GM19238 (cell line): ENCODE measurements around the gene VASN.
"Not testable (repeated sequence)": the region's sequence is repeated elsewhere in the genome, so short reads cannot be mapped to it uniquely, and the experiment has no call there.

Source experiments
- DNase-seq: peaks from one replicate; pipeline ENCODE4 v3.0.0; 2011; ENCODE audit warnings: low spot score; ENCODE audit not compliant: insufficient read length

The VASN gene

DNA sequence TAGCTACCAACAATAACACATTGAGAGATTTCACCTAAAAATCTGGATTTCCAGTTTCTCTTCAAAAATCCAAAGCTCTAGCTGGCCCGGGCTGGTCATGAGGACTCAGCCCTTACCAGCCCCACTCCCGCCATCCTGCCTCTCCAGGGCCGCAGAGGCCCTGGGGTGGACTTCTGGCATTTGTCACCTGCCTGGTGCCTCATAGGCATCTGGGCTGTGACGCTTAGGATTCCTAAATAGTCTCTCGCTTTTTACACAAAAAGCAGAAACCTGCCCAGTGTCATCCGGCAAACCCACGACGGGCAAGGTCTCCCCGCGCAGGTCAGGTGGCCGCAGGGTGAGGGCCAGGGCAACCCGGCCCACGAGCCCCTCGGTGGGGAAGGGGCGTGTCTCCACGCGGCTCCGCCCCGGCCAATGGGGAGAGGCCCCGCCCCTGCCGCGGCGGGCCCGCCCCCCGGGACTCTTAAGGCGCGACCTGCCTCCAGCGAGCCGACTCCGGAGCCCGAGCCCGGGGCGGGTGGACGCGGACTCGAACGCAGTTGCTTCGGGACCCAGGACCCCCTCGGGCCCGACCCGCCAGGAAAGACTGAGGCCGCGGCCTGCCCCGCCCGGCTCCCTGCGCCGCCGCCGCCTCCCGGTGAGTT, at the start of gene VASN:
VASN (plus strand) TSS at position 492 of the 644 bp plus-strand sequence. CDS start 9,030 bp downstream, outside the sequence.
- DNase-seq, result peak; percentile 90

DNA sequence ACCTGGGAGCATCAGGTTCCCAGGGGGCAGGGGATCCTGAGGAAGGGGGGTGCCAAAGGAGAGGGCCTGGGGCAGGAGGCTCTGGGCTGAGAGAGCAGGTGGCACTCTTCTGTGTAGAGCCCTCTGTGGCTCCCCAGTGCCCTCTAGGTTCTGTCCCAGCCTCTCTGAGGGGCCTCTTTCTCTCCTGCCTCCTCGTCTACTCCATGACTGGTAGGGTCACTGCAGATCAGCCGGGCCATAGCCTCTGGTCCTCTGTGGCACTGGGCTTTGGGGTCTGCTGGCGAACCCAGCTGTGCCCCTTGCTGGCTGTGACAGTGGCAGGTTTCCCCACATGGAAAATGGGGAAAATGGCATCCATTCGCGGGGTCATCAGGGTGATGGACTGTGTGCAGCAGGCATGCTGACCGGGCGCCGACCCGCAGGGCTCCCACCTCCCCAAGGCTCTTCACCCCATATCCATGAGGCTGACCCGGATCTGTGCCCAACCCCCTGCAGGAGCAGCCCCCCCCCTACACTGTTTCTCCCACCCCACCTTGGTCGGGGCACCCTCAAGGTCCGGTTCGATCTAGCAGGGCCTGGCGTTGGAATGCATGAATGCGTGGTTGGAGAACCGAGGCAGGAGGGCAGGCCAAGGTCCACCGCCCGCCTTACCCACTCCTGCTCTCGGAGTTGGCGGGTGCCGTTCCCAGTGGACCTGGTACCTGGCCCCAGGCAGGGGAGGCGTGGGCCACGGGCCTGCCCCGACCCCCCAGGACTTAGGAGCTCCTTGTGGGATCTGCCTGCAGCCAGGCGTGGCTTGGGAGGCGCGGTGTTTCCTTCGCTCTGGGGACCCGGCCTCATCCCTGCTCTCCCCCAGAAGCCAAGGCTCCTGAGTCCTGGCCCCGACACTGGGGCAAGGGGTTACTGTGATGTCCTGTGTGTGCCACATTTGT, 49.3 kb upstream of the VASN start:
- no peak for DNase-seq

- no peak for DNase-seq
Measured at GRCh38 chr16:4323071-4323844, 48.4 kb upstream of the VASN start.

DNA sequence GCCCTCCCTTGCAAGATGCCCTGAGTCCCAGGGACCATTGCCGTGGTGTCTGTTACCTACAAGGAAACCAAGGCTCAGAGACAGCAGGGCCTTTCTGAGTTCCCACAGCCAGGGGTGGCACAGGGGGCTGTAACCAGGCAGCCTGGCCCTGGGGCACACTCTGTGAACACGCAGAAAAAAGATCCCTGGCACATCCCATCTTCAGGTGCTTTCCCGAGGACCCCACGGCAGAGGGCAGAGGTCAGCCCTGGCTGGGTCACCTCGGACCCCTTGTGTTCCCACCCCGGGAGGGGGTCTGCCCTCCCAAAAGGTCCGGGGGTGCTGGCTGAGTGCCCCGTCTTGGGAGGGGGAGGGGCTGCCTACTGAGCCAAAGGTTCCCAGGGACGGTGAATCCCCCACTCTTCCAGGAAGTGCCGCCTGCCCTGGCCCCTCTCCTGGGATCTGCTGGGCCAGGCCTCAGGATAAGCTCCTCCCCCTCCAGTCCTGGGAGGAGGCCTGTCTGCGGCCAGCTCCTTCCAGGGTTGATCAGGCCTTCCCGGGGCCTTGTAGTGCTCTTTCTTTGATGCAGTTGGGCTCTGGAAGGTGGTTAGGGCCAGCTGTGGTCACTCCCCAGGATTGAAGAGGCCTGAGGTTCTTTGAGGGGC, 47.7 kb upstream of the VASN start:
- DNase-seq, result no peak

- DNase-seq, result no peak
Measured at GRCh38 chr16:4324492-4325252, 47.0 kb upstream of the VASN start.

DNA sequence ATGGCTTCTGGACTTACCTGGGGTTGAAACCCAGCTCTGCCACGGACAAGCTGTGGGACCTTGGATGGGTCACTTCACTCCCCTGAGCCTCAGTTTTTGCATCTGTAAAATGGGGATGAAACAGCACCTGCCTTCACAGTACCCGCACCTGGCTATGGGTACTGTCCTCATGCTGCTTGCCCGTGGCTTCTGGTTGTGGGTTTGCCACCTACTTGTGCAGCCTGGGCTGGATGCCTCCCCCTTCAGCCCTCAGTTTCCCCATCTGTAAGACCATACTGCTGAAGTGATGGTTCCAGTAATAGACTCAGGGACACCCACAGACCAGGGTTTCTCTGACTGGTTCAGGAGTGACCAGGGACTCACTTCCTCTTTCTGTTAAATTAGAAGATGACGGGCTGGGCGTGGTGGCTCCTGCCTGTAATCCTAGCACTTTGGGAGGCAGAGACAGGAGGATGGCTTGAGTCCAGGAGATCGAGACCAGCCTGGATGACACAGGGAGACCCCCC, 46.3 kb upstream of the VASN start:
- no peak for DNase-seq

- no peak for DNase-seq
Measured at GRCh38 chr16:4327386-4328045, 44.1 kb upstream of the VASN start.

DNA sequence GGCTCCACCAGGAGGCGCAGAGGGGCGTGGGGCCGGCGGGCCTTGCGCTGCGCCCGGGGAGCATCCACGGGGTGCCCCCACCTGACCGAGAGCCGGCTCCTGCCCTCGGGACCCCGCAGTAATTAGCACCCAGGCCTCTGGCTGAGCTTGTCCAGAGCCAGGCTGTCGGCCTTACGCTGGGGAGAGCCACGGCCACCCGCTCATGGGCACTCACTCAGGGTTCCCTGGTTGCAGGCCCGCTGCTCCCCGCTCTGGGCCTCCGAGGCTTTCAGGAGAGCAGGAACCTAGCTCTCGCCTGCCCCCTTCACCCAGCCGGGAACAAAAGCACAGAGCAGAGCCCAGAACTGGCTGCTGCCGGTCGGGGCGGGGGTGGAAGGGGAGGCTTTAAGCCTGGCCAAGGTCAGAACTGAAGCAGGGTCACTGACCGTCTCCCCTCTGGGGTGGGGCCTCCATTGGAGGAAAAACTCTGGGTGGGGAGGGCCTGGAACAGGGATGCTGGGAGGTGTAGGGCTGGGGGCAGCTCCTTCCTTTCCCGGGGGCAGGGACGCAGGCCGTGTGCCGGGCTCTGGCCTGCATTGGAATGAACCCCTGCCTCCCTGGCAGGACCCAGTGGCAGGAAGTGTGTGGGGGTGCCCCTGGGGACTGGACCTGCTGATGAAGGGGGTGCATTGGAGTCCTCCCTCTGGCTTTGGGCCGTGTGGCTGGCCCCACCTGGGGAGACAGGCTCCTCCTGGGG, 43.4 kb upstream of the VASN start:
- DNase-seq, result peak; percentile 79

- no peak for DNase-seq
Measured at GRCh38 chr16:4328782-4329775, 42.6 kb upstream of the VASN start.

GRCh38 chr16:4330277-4330874, 41.3 kb upstream of the VASN start:
- DNase-seq, result peak; percentile 94

DNA sequence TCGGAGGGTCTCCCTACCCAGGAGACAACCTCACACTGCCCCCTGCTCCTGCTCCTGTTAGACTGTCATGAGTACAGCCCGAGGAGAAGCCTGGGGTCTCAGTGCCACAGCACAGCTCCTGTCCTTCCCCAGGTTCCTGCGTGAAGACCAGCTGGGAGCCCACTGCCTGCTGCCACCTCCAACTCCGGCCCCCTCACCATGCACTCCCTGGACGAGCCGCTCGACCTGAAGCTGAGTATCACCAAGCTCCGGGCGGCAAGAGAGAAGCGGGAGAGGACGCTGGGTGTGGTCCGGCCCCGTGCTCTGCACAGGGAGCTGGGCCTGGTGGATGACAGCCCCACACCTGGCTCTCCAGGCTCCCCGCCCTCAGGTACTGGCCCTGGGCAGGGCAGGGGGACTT, 39.6 kb upstream of the VASN start:
- no peak for DNase-seq

GRCh38 chr16:4332623-4333307, 38.9 kb upstream of the VASN start:
- no peak for DNase-seq

DNA sequence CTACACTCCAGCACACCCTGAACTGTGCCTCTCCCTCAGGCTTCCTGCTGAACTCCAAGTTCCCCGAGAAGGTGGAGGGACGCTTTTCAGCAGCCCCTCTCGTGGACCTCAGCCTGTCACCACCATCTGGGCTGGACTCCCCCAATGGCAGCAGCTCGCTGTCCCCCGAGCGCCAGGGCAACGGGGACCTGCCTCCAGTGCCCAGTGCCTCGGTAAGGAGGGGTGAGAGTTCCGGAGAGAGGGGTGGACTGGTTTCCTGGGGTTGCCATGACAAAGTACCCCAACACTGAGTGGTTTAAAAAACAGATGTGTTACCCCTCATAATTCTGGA, 38.4 kb upstream of the VASN start:
- DNase-seq, result no peak

DNA sequence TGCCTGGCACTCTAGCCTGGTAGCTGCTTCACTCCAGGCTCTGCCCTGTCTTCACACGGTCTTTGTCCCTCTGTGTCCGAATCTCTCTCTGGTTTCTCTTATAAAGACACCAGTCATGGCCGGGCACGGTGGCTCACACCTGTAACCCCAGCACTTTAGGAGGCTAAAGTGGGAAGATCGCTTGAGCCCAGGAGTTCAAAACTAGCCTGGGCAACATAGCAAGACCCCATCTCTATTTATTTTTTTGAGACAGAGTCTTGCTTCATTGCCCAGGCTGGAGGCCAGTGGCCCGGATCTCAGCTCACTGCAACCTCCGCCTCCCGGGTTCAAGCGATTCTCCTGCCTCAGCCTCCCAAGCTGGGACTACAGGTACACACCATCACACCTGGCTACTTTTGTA, 37.9 kb upstream of the VASN start:
- not testable (repeated sequence) for DNase-seq

- no peak for DNase-seq
Measured at GRCh38 chr16:4334724-4335495, 36.7 kb upstream of the VASN start.
